ENCODE data around the gene ERICH2. TPM values are rescaled to one million over a fixed set of nuclear protein-coding genes. Genes with fewer than 3 reads are reported as not detected.

Gene ERICH2
- polyA plus RNA-seq, 3 donors: not detected

DNA sequence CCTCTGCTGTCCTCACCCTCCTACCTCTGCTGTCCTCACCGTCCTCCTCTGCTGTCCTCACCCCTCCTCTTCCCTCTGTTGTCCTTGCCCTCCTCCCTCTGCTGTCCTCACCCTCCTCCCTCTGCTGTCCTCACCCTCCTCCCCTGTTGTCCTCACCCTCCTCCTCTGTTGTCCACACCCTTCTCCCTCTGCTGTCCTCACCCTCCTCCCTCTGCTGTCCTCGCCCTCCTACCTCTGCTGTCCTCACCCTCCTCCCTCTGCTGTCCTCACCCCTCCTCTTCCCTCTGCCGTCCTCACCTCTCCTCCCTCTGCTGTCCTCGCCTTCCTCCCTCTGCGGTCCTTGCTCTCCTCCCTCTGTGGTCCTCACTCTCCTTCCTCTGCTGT is 58.3 kb downstream of the ERICH2 start:
- Mint-ChIP-seq H3K27ac (no peak overlapping the region), H3K36me3 (peaks cover 0 to 1% of the 10 kb centered on the region in 2 donors), H3K4me1 (peaks cover 6% of the 10 kb centered on the region), H3K9me3 (peaks cover 0 to 10% (median 3%) of the 10 kb centered on the region in 7 donors), H3K27me3 (ENCODE audit: low read depth in 3 of 3) (peaks cover 49 to 65% (median 64%) of the 10 kb centered on the region in 3 donors), H3K4me3 (no peak overlapping the region)
- Histone ChIP-seq H3K27ac (ENCODE audit: low read depth in 1 of 2, low read length in 2 of 2) (no peak overlapping the region), H3K4me3 (replicated peaks in 1 of 3; ENCODE audit: low read depth in 2 of 3, low read length in 3 of 3) (no peak overlapping the region), H3K4me1 (ENCODE audit: control insufficient read depth in 1 of 2, insufficient read depth in 2 of 2, low read length in 2 of 2) (peaks cover 4% of the 10 kb centered on the region in 2 donors), H3K9ac (ENCODE audit: insufficient read depth, low read length, poor library complexity, severe bottlenecking) (no peak overlapping the region), H3K36me3 (replicated peaks in 1 of 2; ENCODE audit: control insufficient read depth in 1 of 2, insufficient read depth in 2 of 2, low read length in 2 of 2) (no peaks in the 10 kb centered on the region), H2AFZ (ENCODE audit: insufficient read depth, low read depth, low read length, poor library complexity, severe bottlenecking) (no peak overlapping the region), H4K20me1 (ENCODE audit: insufficient read depth, low read length) (no peaks in the 10 kb centered on the region), H3K79me2 (ENCODE audit: insufficient read depth, low read length) (no peaks in the 10 kb centered on the region), H3K4me2 (replicated peaks; ENCODE audit: extremely low read depth, low read length, poor library complexity, severe bottlenecking) (no peak overlapping the region), H3K9me3 (replicated peaks in 1 of 2; ENCODE audit: control insufficient read depth in 1 of 2, insufficient read depth in 1 of 2, low read length in 2 of 2) (peaks cover 2 to 10% of the 10 kb centered on the region in 2 donors), H3K27me3 (ENCODE audit: control insufficient read depth in 2 of 2, insufficient read depth in 2 of 2, low read length in 2 of 2) (peaks cover 17 to 40% of the 10 kb centered on the region in 2 donors)
- TF ChIP-seq, protein P1, sequence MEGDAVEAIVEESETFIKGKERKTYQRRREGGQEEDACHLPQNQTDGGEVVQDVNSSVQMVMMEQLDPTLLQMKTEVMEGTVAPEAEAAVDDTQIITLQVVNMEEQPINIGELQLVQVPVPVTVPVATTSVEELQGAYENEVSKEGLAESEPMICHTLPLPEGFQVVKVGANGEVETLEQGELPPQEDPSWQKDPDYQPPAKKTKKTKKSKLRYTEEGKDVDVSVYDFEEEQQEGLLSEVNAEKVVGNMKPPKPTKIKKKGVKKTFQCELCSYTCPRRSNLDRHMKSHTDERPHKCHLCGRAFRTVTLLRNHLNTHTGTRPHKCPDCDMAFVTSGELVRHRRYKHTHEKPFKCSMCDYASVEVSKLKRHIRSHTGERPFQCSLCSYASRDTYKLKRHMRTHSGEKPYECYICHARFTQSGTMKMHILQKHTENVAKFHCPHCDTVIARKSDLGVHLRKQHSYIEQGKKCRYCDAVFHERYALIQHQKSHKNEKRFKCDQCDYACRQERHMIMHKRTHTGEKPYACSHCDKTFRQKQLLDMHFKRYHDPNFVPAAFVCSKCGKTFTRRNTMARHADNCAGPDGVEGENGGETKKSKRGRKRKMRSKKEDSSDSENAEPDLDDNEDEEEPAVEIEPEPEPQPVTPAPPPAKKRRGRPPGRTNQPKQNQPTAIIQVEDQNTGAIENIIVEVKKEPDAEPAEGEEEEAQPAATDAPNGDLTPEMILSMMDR (IDR thresholded peaks at IDR 0.05): no peak
- DNase-seq: no peak
- WGBS (ENCODE audit: insufficient coverage): 89% methylated on average over 5 of the region's 5 CpGs
- intact Hi-C loops (cut with micrococcal nuclease): no loop called here

DNA sequence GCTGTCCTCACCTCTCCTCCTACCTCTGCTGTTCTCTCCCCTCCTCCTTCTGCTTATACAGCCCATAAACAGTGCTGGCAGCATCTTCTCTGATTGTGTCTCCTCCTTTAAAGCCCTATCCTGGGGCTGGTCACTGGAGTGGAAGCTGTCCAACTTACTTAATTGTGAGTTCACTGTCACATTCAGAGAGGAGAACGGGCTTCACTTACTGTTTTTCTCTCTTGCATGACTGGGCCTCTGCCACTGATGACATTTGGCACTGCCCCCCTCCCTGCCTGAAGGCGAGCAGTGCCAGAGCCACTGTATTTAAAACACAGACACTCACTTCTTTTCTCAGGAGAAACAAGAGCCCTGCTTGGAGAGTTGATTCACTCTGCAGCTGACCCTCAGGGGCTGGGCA is 58.9 kb downstream of the ERICH2 start:
- H3K4me1 ChIP-seq (ENCODE audit: control insufficient read depth in 1 of 2, insufficient read depth in 2 of 2, low read length in 2 of 2): no peaks in the 10 kb centered on the region
- Mint-ChIP-seq H3K9me3 (peaks cover 0 to 10% (median 1%) of the 10 kb centered on the region in 7 donors), H3K27me3 (ENCODE audit: low read depth in 3 of 3) (peaks cover 46 to 62% (median 62%) of the 10 kb centered on the region in 3 donors), H3K4me1 (peaks cover 2% of the 10 kb centered on the region), H3K27ac (no peak overlapping the region), H3K4me3 (no peak overlapping the region), H3K36me3 (peaks cover 0 to 1% of the 10 kb centered on the region in 2 donors)
- no peaks in the 10 kb centered on the region for H3K36me3 ChIP-seq (replicated peaks in 1 of 2; ENCODE audit: control insufficient read depth in 1 of 2, insufficient read depth in 2 of 2, low read length in 2 of 2)
- H3K9ac ChIP-seq (ENCODE audit: insufficient read depth, low read length, poor library complexity, severe bottlenecking): no peak overlapping the region
- peaks cover 13 to 35% of the 10 kb centered on the region in 2 donors for H3K27me3 ChIP-seq (ENCODE audit: control insufficient read depth in 2 of 2, insufficient read depth in 2 of 2, low read length in 2 of 2)
- no peaks in the 10 kb centered on the region for H3K79me2 ChIP-seq (ENCODE audit: insufficient read depth, low read length)
- H3K27ac ChIP-seq (ENCODE audit: low read depth in 1 of 2, low read length in 2 of 2): no peak overlapping the region
- no peak overlapping the region for H3K4me2 ChIP-seq (replicated peaks; ENCODE audit: extremely low read depth, low read length, poor library complexity, severe bottlenecking)
- TF ChIP-seq, protein P1 (IDR thresholded peaks at IDR 0.05): no peak
- H3K9me3 ChIP-seq (replicated peaks in 1 of 2; ENCODE audit: control insufficient read depth in 1 of 2, insufficient read depth in 1 of 2, low read length in 2 of 2): peaks cover 2 to 10% of the 10 kb centered on the region in 2 donors
- intact Hi-C loops (cut with micrococcal nuclease): no loop called here
- H4K20me1 ChIP-seq (ENCODE audit: insufficient read depth, low read length): no peaks in the 10 kb centered on the region
- no peak for DNase-seq
- no peak overlapping the region for H2AFZ ChIP-seq (ENCODE audit: insufficient read depth, low read depth, low read length, poor library complexity, severe bottlenecking)
- WGBS (ENCODE audit: insufficient coverage): 87% methylated on average over 2 of the region's 2 CpGs
- H3K4me3 ChIP-seq (replicated peaks in 1 of 3; ENCODE audit: low read depth in 2 of 3, low read length in 3 of 3): no peak overlapping the region

Measured in CD14-positive monocyte (primary cell).